ENCODE measurements around the gene EYA2. TPM values are rescaled to one million over a fixed set of nuclear protein-coding genes. Genes with fewer than 3 reads are reported as not detected.

Gene EYA2
- polyA plus RNA-seq, 1 experiment, result 4.0 TPM

- H3K4me3 ChIP-seq (ENCODE audit: low read depth, low read length), result no peak overlapping the region
- CTCF ChIA-PET, result no interaction called here
- DNase-seq (ENCODE audit: low read depth, low spot score), result no peak
- peaks cover 3% of the 10 kb centered on the region; the same call in 1 of the 2 replicates for H3K9me3 ChIP-seq (ENCODE audit: control insufficient read depth, insufficient read depth, low read length)
- H3K27ac ChIP-seq (ENCODE audit: low read depth, low read length), result no peak overlapping the region
- H3K27me3 ChIP-seq (ENCODE audit: control insufficient read depth, insufficient read depth, low read length), result no peaks in the 10 kb centered on the region
- POLR2A ChIA-PET, result no interaction called here
- no peak for TF ChIP-seq CTCF (IDR thresholded peaks at IDR 0.05; ENCODE audit: low read depth, low read length)
Measured at GRCh38 chr20:47088335-47088734, 193.7 kb downstream of the EYA2 start.

DNA sequence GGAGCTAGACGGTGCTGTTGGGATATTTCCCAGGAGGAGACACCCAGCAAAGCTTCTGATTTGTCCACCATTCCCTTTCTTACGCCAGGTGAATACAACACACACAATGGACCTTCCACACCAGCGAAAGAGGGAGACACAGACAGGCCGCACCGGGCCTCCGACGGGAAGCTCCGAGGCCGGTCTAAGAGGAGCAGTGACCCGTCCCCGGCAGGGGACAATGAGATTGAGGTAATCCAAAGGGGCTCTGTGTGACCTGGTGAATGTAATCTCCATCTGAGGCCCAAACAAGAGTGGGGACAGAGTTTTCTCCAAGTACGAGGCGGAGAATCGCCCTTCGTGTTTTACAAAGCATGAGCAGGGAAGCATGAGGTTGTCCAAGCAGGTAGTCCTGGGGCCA lies 194.5 kb downstream of the EYA2 start:
- ChIA-PET CTCF (no interaction called here), POLR2A (no interaction called here)
- Histone ChIP-seq H3K27me3 (ENCODE audit: control insufficient read depth, insufficient read depth, low read length) (no peaks in the 10 kb centered on the region), H3K27ac (ENCODE audit: low read depth, low read length) (no peak overlapping the region), H3K4me3 (ENCODE audit: low read depth, low read length) (no peak overlapping the region), H3K9me3 (ENCODE audit: control insufficient read depth, insufficient read depth, low read length) (peaks cover 3% of the 10 kb centered on the region; the same call in 1 of the 2 replicates)
- TF ChIP-seq CTCF (IDR thresholded peaks at IDR 0.05; ENCODE audit: low read depth, low read length), result no peak
- no peak for DNase-seq (ENCODE audit: low read depth, low spot score)

- POLR2A ChIA-PET, result no interaction called here
- no peak for TF ChIP-seq CTCF (IDR thresholded peaks at IDR 0.05; ENCODE audit: low read depth, low read length)
- H3K27ac ChIP-seq (ENCODE audit: low read depth, low read length), result no peak overlapping the region
- no peak overlapping the region for H3K4me3 ChIP-seq (ENCODE audit: low read depth, low read length)
- H3K27me3 ChIP-seq (ENCODE audit: control insufficient read depth, insufficient read depth, low read length), result no peaks in the 10 kb centered on the region
- CTCF ChIA-PET, result no interaction called here
- DNase-seq (ENCODE audit: low read depth, low spot score), result no peak
- H3K9me3 ChIP-seq (ENCODE audit: control insufficient read depth, insufficient read depth, low read length), result peaks cover 3% of the 10 kb centered on the region; the same call in 1 of the 2 replicates
Measured at GRCh38 chr20:47090835-47091234, 196.2 kb downstream of the EYA2 start.

DNA sequence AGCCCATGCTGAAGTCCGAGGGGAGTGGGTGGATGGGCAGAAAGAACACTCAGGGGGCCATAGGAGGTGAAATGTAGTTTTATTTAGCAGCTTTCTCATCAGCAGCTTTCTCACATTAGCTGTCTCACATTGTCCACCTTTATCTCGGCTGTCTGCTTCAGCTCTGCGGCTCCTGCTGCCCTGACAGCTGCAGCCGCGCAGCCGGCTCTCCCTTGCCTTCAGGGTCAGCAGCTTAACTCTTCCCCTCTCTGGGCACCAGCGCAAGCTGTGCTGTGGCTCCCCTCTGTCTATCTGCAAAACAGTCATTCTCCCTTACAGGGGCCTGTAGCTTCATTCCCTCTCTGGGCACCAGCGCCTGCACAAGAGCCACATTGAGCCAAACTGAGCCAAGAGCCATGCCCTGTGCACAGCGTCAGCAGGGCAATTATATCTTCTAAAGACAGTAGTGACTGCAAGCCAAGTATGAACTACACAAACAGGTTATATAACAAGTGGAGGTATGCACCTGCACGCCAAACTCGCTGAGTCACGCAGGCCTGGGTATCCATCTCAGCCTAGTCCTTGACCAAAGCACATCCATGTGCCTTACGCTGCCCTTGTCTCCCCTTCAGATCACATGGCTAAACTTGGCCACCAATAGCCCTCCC lies 198.8 kb downstream of the EYA2 start:
- no peak for TF ChIP-seq CTCF (IDR thresholded peaks at IDR 0.05; ENCODE audit: low read depth, low read length)
- H3K9me3 ChIP-seq (ENCODE audit: control insufficient read depth, insufficient read depth, low read length), result no peaks in the 10 kb centered on the region
- no peak overlapping the region for H3K27ac ChIP-seq (ENCODE audit: low read depth, low read length)
- POLR2A ChIA-PET, result no interaction called here
- no peaks in the 10 kb centered on the region for H3K27me3 ChIP-seq (ENCODE audit: control insufficient read depth, insufficient read depth, low read length)
- CTCF ChIA-PET, result no interaction called here
- no peak for DNase-seq (ENCODE audit: low read depth, low spot score)
- H3K4me3 ChIP-seq (ENCODE audit: low read depth, low read length), result no peak overlapping the region

DNA sequence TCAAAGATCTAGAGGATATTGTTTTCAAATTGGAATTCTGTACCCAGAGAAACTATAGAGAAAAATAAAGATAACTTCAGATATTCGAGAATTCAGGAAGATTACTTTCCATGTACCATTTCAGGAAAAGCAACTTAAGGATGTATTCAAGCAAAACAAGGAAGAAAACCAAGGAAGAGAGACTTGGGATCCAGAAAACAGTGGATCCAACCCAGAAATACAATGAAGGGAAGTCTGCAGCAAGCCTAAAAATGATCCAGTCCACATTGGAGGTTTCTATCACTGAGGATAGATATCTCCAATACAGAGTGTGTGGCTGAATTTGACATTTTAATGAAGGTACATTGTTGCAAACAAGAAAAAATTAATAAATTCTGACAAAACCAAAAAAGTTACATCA lies 201.0 kb downstream of the EYA2 start:
- ChIA-PET POLR2A (no interaction called here), CTCF (no interaction called here)
- DNase-seq (ENCODE audit: low read depth, low spot score), result no peak
- H3K27ac ChIP-seq (ENCODE audit: low read depth, low read length), result no peak overlapping the region
- H3K9me3 ChIP-seq (ENCODE audit: control insufficient read depth, insufficient read depth, low read length), result no peaks in the 10 kb centered on the region
- H3K4me3 ChIP-seq (ENCODE audit: low read depth, low read length), result no peak overlapping the region
- H3K27me3 ChIP-seq (ENCODE audit: control insufficient read depth, insufficient read depth, low read length), result no peaks in the 10 kb centered on the region
- TF ChIP-seq CTCF (IDR thresholded peaks at IDR 0.05; ENCODE audit: low read depth, low read length), result no peak
